Neuronal stem cell (in vitro differentiated cells): Measurements from ENCODE around the gene CCDC137.
A peak's percentile ranks its signal among the peaks of the same experiment; 100 is the strongest.

Experiments used
- DNase-seq: peaks from one replicate; pipeline ENCODE4 v3.0.0-alpha.2; 2013; ENCODE audit warnings: low spot score
- H2AFZ ChIP-seq: one replicate; pipeline ENCODE4 v1.6.1; 2013; ENCODE audit warnings: mild to moderate bottlenecking, low read length, inconsistent platforms
- H2AK5ac ChIP-seq: 2 replicates; pipeline ENCODE4 v1.6.1; 2013; ENCODE audit warnings: low read depth, mild to moderate bottlenecking, inconsistent platforms, low read length, moderate library complexity, mixed read lengths
- H2BK120ac ChIP-seq: 2 replicates; pipeline ENCODE4 v1.6.1; 2013; ENCODE audit warnings: low read depth, mild to moderate bottlenecking, inconsistent platforms, low read length, moderate library complexity, mixed read lengths
- H2BK12ac ChIP-seq: one replicate; pipeline ENCODE4 v1.6.1; 2013; ENCODE audit warnings: low read length, inconsistent platforms
- H2BK15ac ChIP-seq: 2 replicates; pipeline ENCODE4 v1.6.1; 2013; ENCODE audit warnings: mild to moderate bottlenecking, low read length, inconsistent platforms, mixed read lengths
- H2BK5ac ChIP-seq: one replicate; pipeline ENCODE4 v1.6.1; 2013; ENCODE audit warnings: inconsistent platforms, mild to moderate bottlenecking, low read length, moderate library complexity
- H3K14ac ChIP-seq: one replicate; pipeline ENCODE4 v1.6.1; 2013; ENCODE audit warnings: low read length, inconsistent platforms
- H3K18ac ChIP-seq: 2 replicates; pipeline ENCODE4 v1.6.1; 2013; ENCODE audit warnings: low read length, inconsistent platforms
- H3K23ac ChIP-seq: 2 replicates; pipeline ENCODE4 v1.6.1; 2013; ENCODE audit warnings: low read depth, mild to moderate bottlenecking, mixed read lengths, low read length, inconsistent platforms; ENCODE audit not compliant: poor library complexity
- H3K27ac ChIP-seq: replicated peaks from 3 replicates; pipeline ENCODE4 v1.5.1; 2013; ENCODE audit warnings: low read length, inconsistent platforms
- H3K27me3 ChIP-seq, 3 experiments: 2 replicates each; pipeline ENCODE4 v1.6.1; 2013; ENCODE audit warnings: low read length in 3 of 3, mild to moderate bottlenecking in 2 of 3, inconsistent platforms in 1 of 3, low read depth in 1 of 3, mixed read lengths in 1 of 3, moderate library complexity in 1 of 3; ENCODE audit not compliant: control insufficient read depth in 3 of 3, insufficient read depth in 3 of 3
- H3K36me3 ChIP-seq, 2 donors: replicated peaks in 1 of 2; 2 replicates each; pipeline ENCODE4 v1.6.1; 2013; ENCODE audit warnings: low read length in 2 of 2; ENCODE audit not compliant: control insufficient read depth in 2 of 2, insufficient read depth in 2 of 2
- H3K4ac ChIP-seq: 2 replicates; pipeline ENCODE4 v1.6.1; 2013; ENCODE audit warnings: inconsistent platforms, mild to moderate bottlenecking, low read length, moderate library complexity
- H3K4me1 ChIP-seq, 2 donors: 1 replicate in 1 of 2; 2 replicates in 1 of 2; pipeline ENCODE4 v1.6.1; 2013; ENCODE audit warnings: low read length in 2 of 2, low read depth in 1 of 2; ENCODE audit not compliant: control insufficient read depth in 2 of 2, insufficient read depth in 1 of 2
- H3K4me2 ChIP-seq: one replicate; pipeline ENCODE4 v1.6.1; 2013; ENCODE audit warnings: mild to moderate bottlenecking, low read length, inconsistent platforms; ENCODE audit not compliant: insufficient read depth, poor library complexity, severe bottlenecking
- H3K4me3 ChIP-seq, 2 donors: 2 replicates each; pipeline ENCODE4 v1.5.1; 2013; ENCODE audit warnings: low read length in 2 of 2, mild to moderate bottlenecking in 2 of 2, inconsistent platforms in 1 of 2, moderate library complexity in 1 of 2
- H3K79me1 ChIP-seq: one replicate; pipeline ENCODE4 v1.6.1; 2013; ENCODE audit warnings: low read depth, mild to moderate bottlenecking, inconsistent platforms, low read length, moderate library complexity
- H3K9ac ChIP-seq: one replicate; pipeline ENCODE4 v1.6.1; 2013; ENCODE audit warnings: mild to moderate bottlenecking, low read depth, low read length, inconsistent platforms; ENCODE audit not compliant: poor library complexity
- H3K9me3 ChIP-seq, 2 donors: replicated peaks in 1 of 2; 2 replicates each; pipeline versions ENCODE3 to v1.6.1; 2013; ENCODE audit warnings: low read length in 2 of 2, mild to moderate bottlenecking in 2 of 2, inconsistent platforms in 1 of 2, low read depth in 1 of 2, mixed read lengths in 1 of 2, moderate library complexity in 1 of 2; ENCODE audit not compliant: control insufficient read depth in 2 of 2, insufficient read depth in 1 of 2
- H4K8ac ChIP-seq: one replicate; pipeline ENCODE4 v1.6.1; 2013; ENCODE audit warnings: low read depth, mild to moderate bottlenecking, inconsistent platforms, low read length, moderate library complexity
- H4K91ac ChIP-seq: one replicate; pipeline ENCODE4 v1.6.1; 2013; ENCODE audit warnings: low read length, low read depth, mild to moderate bottlenecking, inconsistent platforms; ENCODE audit not compliant: poor library complexity
- WGBS, 2 donors: extraction: QIAGEN DNeasy Blood & Tissue Kit; methylation state at CpG; one replicate each; pipeline ENCODE4 v1.1.7; 2013; ENCODE audit warnings: missing lambda C conversion rate in 2 of 2, mixed read lengths in 1 of 2; ENCODE audit not compliant: insufficient read length in 2 of 2, insufficient replicate concordance in 1 of 2; ENCODE audit errors: extremely low coverage in 2 of 2; 5-methylcytosine and 5-hydroxymethylcytosine counted together

Gene CCDC137

GRCh38 chr17:81710514-81711308 lies 44.2 kb downstream of the CCDC137 start:
- DNase-seq, result no peak
- H3K4ac ChIP-seq, result no peak overlapping the region

GRCh38 chr17:81711814-81712467 lies 45.4 kb downstream of the CCDC137 start, which contains the start of gene SLC25A10:
TSS of gene SLC25A10 (plus strand) at chr17:81712284. CDS start at chr17:81712427, 143 bp downstream.
- no peak within 1 kb of the TSS for H4K8ac ChIP-seq
- H3K36me3 ChIP-seq, result peaks cover 17 to 34% of the 10 kb centered on the region in 2 donors
- no peaks in the 10 kb centered on the region for H3K9me3 ChIP-seq
- WGBS, 2 donors, result no CpG with 5 or more reads among the region's 89 CpGs
- peak within 1 kb of the TSS; percentile 82 for H3K14ac ChIP-seq
- H2BK12ac ChIP-seq, result peak within 1 kb of the TSS; percentile 41
- H2BK5ac ChIP-seq, result no peak within 1 kb of the TSS
- H3K79me1 ChIP-seq, result peaks cover 28% of the 10 kb centered on the region
- peak within 1 kb of the TSS; percentile 98 for H2AFZ ChIP-seq
- peaks cover 21 to 26% of the 10 kb centered on the region in 2 donors for H3K4me1 ChIP-seq
- H4K91ac ChIP-seq, result no peak within 1 kb of the TSS
- H3K4me2 ChIP-seq, result peak within 1 kb of the TSS; percentile 98
- no peak within 1 kb of the TSS for H3K27ac ChIP-seq
- H2AK5ac ChIP-seq, result peak within 1 kb of the TSS; percentile 86
- peak within 1 kb of the TSS; percentile 81 to 96 for H3K4me3 ChIP-seq
- no peak within 1 kb of the TSS for H3K4ac ChIP-seq
- peak within 1 kb of the TSS; percentile 91 for H3K23ac ChIP-seq
- H3K27me3 ChIP-seq, result peaks cover 0 to 14% (median 0%) of the 10 kb centered on the region in 3 experiments
- peak; percentile 78 for DNase-seq
- H2BK120ac ChIP-seq, result no peak within 1 kb of the TSS
- peak within 1 kb of the TSS; percentile 88 for H3K9ac ChIP-seq
- H2BK15ac ChIP-seq, result peak within 1 kb of the TSS; percentile 67
- H3K18ac ChIP-seq, result peak within 1 kb of the TSS; percentile 94

More at GRCh38 chr17:81710514-81711308, 44.2 kb downstream of the CCDC137 start:
- Histone ChIP-seq H3K4me2 (peak overlapping the region; percentile 18), H3K18ac (peak overlapping the region; percentile 29), H3K27me3 (peaks cover 0 to 14% (median 0%) of the 10 kb centered on the region in 3 experiments), H4K8ac (no peak overlapping the region), H3K36me3 (peaks cover 21 to 43% of the 10 kb centered on the region in 2 donors), H3K14ac (no peak overlapping the region), H2BK120ac (no peak overlapping the region), H3K4me1 (peaks cover 21 to 26% of the 10 kb centered on the region in 2 donors), H2AK5ac (peak overlapping the region; percentile 18), H3K9me3 (no peaks in the 10 kb centered on the region), H2BK12ac (no peak overlapping the region), H2BK5ac (no peak overlapping the region), H2AFZ (no peak overlapping the region), H2BK15ac (no peak overlapping the region), H3K23ac (no peak overlapping the region), H4K91ac (no peak overlapping the region), H3K79me1 (peaks cover 24% of the 10 kb centered on the region), H3K9ac (peak overlapping the region; percentile 70), H3K4me3 (peak overlapping the region in 1 of 2 donors; percentile 81), H3K27ac (no peak overlapping the region)
- WGBS, 2 donors, result no CpG with 5 or more reads among the region's 29 CpGs

- no CpG with 5 or more reads among the region's 41 CpGs for WGBS, 2 donors
- H3K79me1 ChIP-seq, result peaks cover 28% of the 10 kb centered on the region
- no peak overlapping the region for H4K8ac ChIP-seq
- H3K9ac ChIP-seq, result peak overlapping the region; percentile 88
- H4K91ac ChIP-seq, result no peak overlapping the region
- DNase-seq, result no peak
- H2BK120ac ChIP-seq, result no peak overlapping the region
- H3K14ac ChIP-seq, result peak overlapping the region; percentile 82
- peaks cover 0 to 14% (median 0%) of the 10 kb centered on the region in 3 experiments for H3K27me3 ChIP-seq
- peaks cover 13 to 32% of the 10 kb centered on the region in 2 donors for H3K36me3 ChIP-seq
- no peak overlapping the region for H2BK5ac ChIP-seq
- no peak overlapping the region for H3K4ac ChIP-seq
- H3K4me3 ChIP-seq, result peak overlapping the region; percentile 81 to 96
- peak overlapping the region; percentile 86 for H2AK5ac ChIP-seq
- no peak overlapping the region for H3K27ac ChIP-seq
- H3K18ac ChIP-seq, result peak overlapping the region; percentile 94
- H2AFZ ChIP-seq, result peak overlapping the region; percentile 98
- H3K9me3 ChIP-seq, result no peaks in the 10 kb centered on the region
- H2BK15ac ChIP-seq, result no peak overlapping the region
- H3K4me2 ChIP-seq, result peak overlapping the region; percentile 98
- peak overlapping the region; percentile 91 for H3K23ac ChIP-seq
- H3K4me1 ChIP-seq, result peaks cover 21 to 26% of the 10 kb centered on the region in 2 donors
- H2BK12ac ChIP-seq, result peak overlapping the region; percentile 30
Measured at GRCh38 chr17:81712468-81713003, 46.0 kb downstream of the CCDC137 start.
